ENCODE data around the gene OR56B1. TPM values are rescaled to one million over a fixed set of nuclear protein-coding genes. Genes with fewer than 3 reads are reported as not detected.

The OR56B1 gene
- total and polyA plus RNA-seq, 2 of the 13 experiments (the other 11 are each of a cell fraction or from before 2014, with no cell fraction given), result not detected

DNA sequence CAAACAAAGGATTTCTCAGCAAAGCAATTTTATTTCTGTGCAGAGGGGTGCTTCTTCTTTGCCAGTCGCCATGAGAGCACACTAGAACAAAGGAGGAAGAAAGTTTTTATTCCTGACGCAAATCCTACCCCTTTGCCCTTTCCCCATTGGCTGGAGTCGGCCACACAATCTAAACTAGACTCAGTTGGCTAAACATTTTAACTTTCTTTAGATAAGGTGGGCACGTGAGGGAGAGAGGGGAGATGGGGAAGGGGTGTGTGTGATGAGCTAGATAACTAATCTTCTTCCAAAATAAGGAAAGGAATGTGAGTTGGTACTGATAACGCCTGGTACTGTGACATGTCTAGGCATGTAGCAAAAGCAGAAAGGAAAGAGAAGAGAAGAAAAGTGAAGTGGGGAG, 46.0 kb upstream of the OR56B1 start (continued):
- TF ChIP-seq TGIF2 (CRISPR knock-in tag; IDR thresholded peaks at IDR 0.05) (no peak), ZBTB10 (CRISPR knock-in tag; IDR thresholded peaks at IDR 0.05; ENCODE audit: borderline replicate concordance) (no peak), ZHX1 (CRISPR knock-in tag; IDR thresholded peaks at IDR 0.05; ENCODE audit: low read depth) (no peak), ZNF253 (CRISPR knock-in tag; IDR thresholded peaks at IDR 0.05; ENCODE audit: borderline replicate concordance) (no peak), GATAD2A (CRISPR knock-in tag; IDR thresholded peaks at IDR 0.05) (no peak)

DNA sequence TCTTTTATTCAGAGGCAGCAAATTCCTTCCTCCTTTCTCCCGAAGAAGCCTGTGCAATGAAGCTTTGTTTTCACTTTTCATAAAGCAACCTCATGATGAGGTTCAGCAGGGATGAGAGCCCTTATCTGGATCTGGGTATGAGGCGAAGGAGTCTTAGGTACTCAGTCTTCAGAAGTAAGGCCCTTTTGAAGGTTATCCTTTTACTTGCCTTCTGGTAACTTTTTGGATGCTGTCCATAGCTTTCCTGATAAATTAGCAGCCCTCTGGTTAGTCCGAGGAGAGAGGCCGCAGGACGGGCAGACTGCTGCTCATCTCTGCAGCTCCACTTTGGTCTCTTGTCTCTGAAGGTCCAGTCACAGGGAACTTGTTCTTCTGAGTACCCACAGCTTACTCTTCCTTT, 45.5 kb upstream of the OR56B1 start:
- ATAC-seq, result no peak
- POLR2A ChIA-PET, result no interaction called here
- CTCF ChIA-PET (ENCODE audit: low intra/inter-chr PET ratio, low total read pairs), result no interaction called here
- Histone ChIP-seq H3K27me3 (ENCODE audit: control insufficient read depth in 1 of 2, insufficient read depth in 2 of 2, low read length in 2 of 2) (no peaks in the 10 kb centered on the region; a peak in 1 of 5 replicates), H3K36me3 (replicated peaks in 1 of 2; ENCODE audit: control insufficient read depth in 1 of 2, insufficient read depth in 2 of 2, low read length in 2 of 2) (no peaks in the 10 kb centered on the region), H3K79me2 (ENCODE audit: insufficient read depth, low read length) (no peaks in the 10 kb centered on the region), H2AFZ (ENCODE audit: low read length) (no peak overlapping the region), H3K4me2 (ENCODE audit: low read depth, low read length) (no peak overlapping the region), H3K4me3 (replicated peaks in 1 of 3; ENCODE audit: insufficient read depth in 1 of 3, low read depth in 2 of 3, low read length in 3 of 3) (no peak overlapping the region), H3K9me3 (ENCODE audit: low read length) (no peaks in the 10 kb centered on the region), H3K9ac (ENCODE audit: insufficient read depth, low read depth, low read length) (no peak overlapping the region), H4K20me1 (ENCODE audit: insufficient read depth, low read length) (no peaks in the 10 kb centered on the region), H3K4me1 (ENCODE audit: insufficient read depth, low read length) (no peaks in the 10 kb centered on the region), H3K27ac (ENCODE audit: extremely low read length, insufficient read depth, low read length) (no peak overlapping the region)
- 86% methylated on average over 5 of the region's 5 CpGs for WGBS (ENCODE audit: low lambda C conversion rate)
- TF ChIP-seq ZNF512 (CRISPR knock-in tag; IDR thresholded peaks at IDR 0.05) (no peak), ZNF777 (CRISPR knock-in tag; IDR thresholded peaks at IDR 0.05) (no peak), NR3C1 (CRISPR knock-in tag; IDR thresholded peaks at IDR 0.05) (no peak), EEA1 (CRISPR knock-in tag; IDR thresholded peaks at IDR 0.05; ENCODE audit: borderline replicate concordance) (no peak), ZBTB20 (CRISPR knock-in tag; IDR thresholded peaks at IDR 0.05; ENCODE audit: borderline replicate concordance, low read depth) (no peak), MAX (IDR thresholded peaks at IDR 0.05) (no peak), NFRKB (IDR thresholded peaks at IDR 0.05) (no peak)
- BruUV-seq (replicated peaks), result no TSS peak
- no peak for DNase-seq (ENCODE audit: low spot score)
- in situ Hi-C loops (cut with HindIII; ENCODE audit: extremely low pct_ligation_motif_present, low pct_unique_long_range_greater_than_20kb), result no loop called here
- intact Hi-C loops (cut with micrococcal nuclease; ENCODE audit: unreplicated experiment), result no loop called here
- no peak for FAIRE-seq

All from HepG2 (cell line).